Astrocyte (in vitro differentiated cells and primary cell): Measurements from ENCODE around the gene PRSS8.

Source experiments
- CTCF ChIP-seq: IDR thresholded peaks from 2 replicates; pipeline ENCODE4 v1.5.1; 2011; ENCODE audit warnings: low read depth, mild to moderate bottlenecking, inconsistent platforms, low read length, moderate library complexity; ENCODE audit not compliant: insufficient read depth
- EZH2 ChIP-seq: IDR thresholded peaks from 2 replicates; pipeline ENCODE4 v1.6.1; 2012; ENCODE audit warnings: mild to moderate bottlenecking, low read length, inconsistent platforms; ENCODE audit not compliant: insufficient read depth

- TF ChIP-seq CTCF (no peak), EZH2 (no peak)
Observed at GRCh38 chr16:31179219-31179746, 43.8 kb upstream of the PRSS8 start.
